ENCODE data around the gene IER2. TPM values are rescaled to one million over a fixed set of nuclear protein-coding genes. Genes with fewer than 3 reads are reported as not detected.

The IER2 gene
- total RNA-seq, 2 experiments from 2014 or later: 129 to 137 TPM

GRCh38 chr19:13149628-13150186 lies 504 bp upstream of the IER2 start:
- ChIA-PET CTCF (interaction anchor here (0.8 to 2.1 kb wide), 10 partner anchors 14 to 50 kb away, joined by 3 to 12 read pairs (median 6); partner anchors contain the start of gene NACC1), POLR2A (interaction anchor here (0.6 to 1.6 kb wide), 6 partner anchors 12 to 45 kb away, joined by 3 to 10 read pairs (median 4); partner anchors contain the start of gene NACC1)
- H3K27ac Mint-ChIP-seq: peak overlapping the region; percentile 97
- intact Hi-C loops (cut with micrococcal nuclease): loop anchor here (5.0 kb wide), 2 partner anchors 212 to 357 kb away; partner anchors contain the start of genes CALR and JUNB
- peak; percentile 53 for DNase-seq
- peaks cover 31% of the 10 kb centered on the region for H3K36me3 Mint-ChIP-seq
- H3K9me3 Mint-ChIP-seq: no peaks in the 10 kb centered on the region
- H3K27me3 Mint-ChIP-seq: peaks cover 3% of the 10 kb centered on the region
- H3K4me1 Mint-ChIP-seq (ENCODE audit: low read depth): peaks cover 19% of the 10 kb centered on the region
- H3K4me3 Mint-ChIP-seq: peak overlapping the region; percentile 99

GRCh38 chr19:13150931-13151604 lies 857 bp downstream of the IER2 start:
- Mint-ChIP-seq H3K4me3 (peak overlapping the region; percentile 99), H3K27ac (peak overlapping the region; percentile 97), H3K9me3 (no peaks in the 10 kb centered on the region), H3K27me3 (peaks cover 3% of the 10 kb centered on the region), H3K4me1 (ENCODE audit: low read depth) (peaks cover 26% of the 10 kb centered on the region), H3K36me3 (peaks cover 40% of the 10 kb centered on the region)
- intact Hi-C loops (cut with micrococcal nuclease): loop anchor here (1.0 to 5.0 kb wide), 4 partner anchors 19 to 359 kb away; partner anchors contain the start of genes CALR, JUNB and TRMT1
- DNase-seq: peak; percentile 43
- CTCF ChIA-PET: interaction anchor here (0.6 to 2.1 kb wide), 9 partner anchors 13 to 85 kb away, joined by 4 to 12 read pairs (median 6); partner anchors contain the start of gene NACC1
- POLR2A ChIA-PET: interaction anchor here (0.7 to 1.5 kb wide), 5 partner anchors 12 to 52 kb away, joined by 3 to 10 read pairs (median 3); partner anchors contain the start of gene NACC1

GRCh38 chr19:13151605-13152355 lies 1.6 kb downstream of the IER2 start:
- POLR2A ChIA-PET: interaction anchor here (0.8 to 6.5 kb wide), 14 partner anchors 9 to 695 kb away, joined by 3 to 167 read pairs (median 5); partner anchors contain the start of genes JUNB, NACC1 and TRMT1
- peak overlapping the region; percentile 97 for H3K27ac Mint-ChIP-seq
- intact Hi-C loops (cut with micrococcal nuclease): loop anchor here (1.0 to 5.0 kb wide), 5 partner anchors 19 to 359 kb away; partner anchors contain the start of genes CALR, JUNB and TRMT1
- H3K27me3 Mint-ChIP-seq: peaks cover 3% of the 10 kb centered on the region
- no peaks in the 10 kb centered on the region for H3K9me3 Mint-ChIP-seq
- H3K36me3 Mint-ChIP-seq: peaks cover 39% of the 10 kb centered on the region
- CTCF ChIA-PET: interaction anchor here (1.0 to 1.6 kb wide), 10 partner anchors 12 to 186 kb away, joined by 3 to 10 read pairs (median 5); partner anchors contain the start of gene NACC1
- H3K4me3 Mint-ChIP-seq: peak overlapping the region; percentile 99
- H3K4me1 Mint-ChIP-seq (ENCODE audit: low read depth): peaks cover 33% of the 10 kb centered on the region
- peak; percentile 98 for DNase-seq

- H3K9me3 Mint-ChIP-seq: no peaks in the 10 kb centered on the region
- H3K4me1 Mint-ChIP-seq (ENCODE audit: low read depth): peaks cover 37% of the 10 kb centered on the region
- H3K36me3 Mint-ChIP-seq: peaks cover 36% of the 10 kb centered on the region
- CTCF ChIA-PET: interaction anchor here (0.9 to 1.6 kb wide), 11 partner anchors 11 to 187 kb away, joined by 3 to 10 read pairs (median 5); partner anchors contain the start of gene NACC1
- intact Hi-C loops (cut with micrococcal nuclease): loop anchor here (1.0 to 5.0 kb wide), 3 partner anchors 52 to 360 kb away; partner anchors contain the start of genes CALR and JUNB
- peak overlapping the region; percentile 99 for H3K4me3 Mint-ChIP-seq
- POLR2A ChIA-PET: interaction anchor here (0.5 to 6.5 kb wide), 20 partner anchors 9 to 857 kb away, joined by 3 to 167 read pairs (median 4); partner anchors contain the start of genes JUNB, NACC1 and TRMT1
- no peak for DNase-seq
- peak overlapping the region; percentile 97 for H3K27ac Mint-ChIP-seq
- H3K27me3 Mint-ChIP-seq: peaks cover 3% of the 10 kb centered on the region
Measured at GRCh38 chr19:13152356-13152973, 2.3 kb downstream of the IER2 start.

GRCh38 chr19:13152974-13153568 lies 2.9 kb downstream of the IER2 start:
- Mint-ChIP-seq H3K4me3 (peak overlapping the region; percentile 99), H3K9me3 (no peaks in the 10 kb centered on the region), H3K27me3 (peaks cover 3% of the 10 kb centered on the region), H3K4me1 (ENCODE audit: low read depth) (peaks cover 40% of the 10 kb centered on the region), H3K27ac (peak overlapping the region; percentile 97), H3K36me3 (peaks cover 36% of the 10 kb centered on the region)
- ChIA-PET POLR2A (interaction anchor here (0.5 to 6.5 kb wide), 19 partner anchors 10 to 858 kb away, joined by 3 to 167 read pairs (median 4); partner anchors contain the start of genes JUNB, NACC1 and TRMT1), CTCF (interaction anchor here (0.9 to 1.6 kb wide), 9 partner anchors 11 to 188 kb away, joined by 3 to 10 read pairs (median 5); partner anchors contain the start of gene NACC1)
- peak; percentile 97 for DNase-seq
- intact Hi-C loops (cut with micrococcal nuclease): loop anchor here (1.0 to 5.0 kb wide), 3 partner anchors 53 to 361 kb away; partner anchors contain the start of genes CALR and JUNB

GRCh38 chr19:13153569-13154240 lies 3.5 kb downstream of the IER2 start:
- CTCF ChIA-PET: interaction anchor here (0.6 to 2.2 kb wide), 4 partner anchors 14 to 1239 kb away, joined by 3 to 19 read pairs (median 6); no protein-coding TSS in a partner anchor
- Mint-ChIP-seq H3K36me3 (peaks cover 36% of the 10 kb centered on the region), H3K27me3 (peaks cover 3% of the 10 kb centered on the region), H3K9me3 (no peaks in the 10 kb centered on the region), H3K27ac (peak overlapping the region; percentile 97), H3K4me1 (ENCODE audit: low read depth) (peaks cover 43% of the 10 kb centered on the region), H3K4me3 (peak overlapping the region; percentile 99)
- intact Hi-C loops (cut with micrococcal nuclease): loop anchor here (2.0 to 5.0 kb wide), 3 partner anchors 41 to 361 kb away; partner anchors contain the start of genes CALR and JUNB
- POLR2A ChIA-PET: interaction anchor here (0.5 to 6.5 kb wide), 14 partner anchors 13 to 371 kb away, joined by 3 to 167 read pairs (median 8); partner anchors contain the start of genes JUNB, NACC1 and TRMT1
- DNase-seq: no peak

- Mint-ChIP-seq H3K4me1 (ENCODE audit: low read depth) (peaks cover 37% of the 10 kb centered on the region), H3K36me3 (peaks cover 36% of the 10 kb centered on the region), H3K9me3 (no peaks in the 10 kb centered on the region), H3K27ac (peak overlapping the region; percentile 97), H3K4me3 (peak overlapping the region; percentile 99), H3K27me3 (peaks cover 3% of the 10 kb centered on the region)
- intact Hi-C loops (cut with micrococcal nuclease): loop anchor here (2.0 to 5.0 kb wide), 3 partner anchors 40 to 362 kb away; partner anchors contain the start of genes CALR and JUNB
- peak; percentile 87 for DNase-seq
- POLR2A ChIA-PET: interaction anchor here (0.5 to 6.5 kb wide), 8 partner anchors 12 to 361 kb away, joined by 3 to 167 read pairs (median 6); partner anchors contain the start of gene NACC1
- CTCF ChIA-PET: interaction anchor here (0.6 to 2.2 kb wide), 9 partner anchors 10 to 1238 kb away, joined by 3 to 19 read pairs (median 6); partner anchors contain the start of gene NACC1
Measured at GRCh38 chr19:13154241-13154778, 4.1 kb downstream of the IER2 start.

GRCh38 chr19:13154911-13155471 lies 4.8 kb downstream of the IER2 start:
- Mint-ChIP-seq H3K27me3 (peaks cover 3% of the 10 kb centered on the region), H3K27ac (peak overlapping the region; percentile 97), H3K4me1 (ENCODE audit: low read depth) (peaks cover 36% of the 10 kb centered on the region), H3K9me3 (no peaks in the 10 kb centered on the region), H3K4me3 (peak overlapping the region; percentile 99), H3K36me3 (peaks cover 36% of the 10 kb centered on the region)
- DNase-seq: peak; percentile 91
- POLR2A ChIA-PET: interaction anchor here (0.5 to 6.5 kb wide), 15 partner anchors 11 to 685 kb away, joined by 3 to 167 read pairs (median 4); partner anchors contain the start of gene NACC1
- CTCF ChIA-PET: interaction anchor here (0.9 to 2.2 kb wide), 13 partner anchors 10 to 271 kb away, joined by 3 to 19 read pairs (median 5); partner anchors contain the start of gene NACC1
- intact Hi-C loops (cut with micrococcal nuclease): loop anchor here (1.0 to 5.0 kb wide), 5 partner anchors 8 to 363 kb away; partner anchors contain the start of genes CALR and JUNB
